AG08395 (cell line): Measurements from ENCODE around the gene C11orf54.
A peak's percentile ranks its signal among the peaks of the same experiment; 100 is the strongest.
"Not testable (repeated sequence)": the region's sequence is repeated elsewhere in the genome, so short reads cannot be mapped to it uniquely, and the experiment has no call there.

Experiments
- DNase-seq: peaks from one replicate; pipeline ENCODE4 v3.0.0; 2012; ENCODE audit warnings: mixed read lengths, low spot score

Gene C11orf54

DNA sequence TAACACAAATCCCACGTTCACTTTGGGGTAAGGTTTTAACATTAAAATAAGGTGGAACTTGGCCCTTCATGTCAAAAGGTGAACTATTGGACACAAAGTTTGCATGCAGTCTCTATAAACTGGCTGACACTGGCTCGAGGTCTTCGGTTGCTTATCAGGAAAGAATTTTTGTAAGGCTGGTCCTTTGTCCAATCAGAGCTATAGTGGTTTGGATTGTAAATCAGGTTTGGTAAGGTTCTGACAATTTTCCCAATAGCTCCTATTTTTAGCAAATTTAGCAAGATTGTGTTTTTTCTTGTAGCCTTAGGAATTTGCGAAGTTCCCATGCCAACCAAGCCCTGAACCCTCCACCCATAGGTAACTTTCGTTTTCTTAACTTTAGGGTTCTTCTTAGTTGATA is 25.0 kb downstream of the C11orf54 start:
- DNase-seq = no peak

DNA sequence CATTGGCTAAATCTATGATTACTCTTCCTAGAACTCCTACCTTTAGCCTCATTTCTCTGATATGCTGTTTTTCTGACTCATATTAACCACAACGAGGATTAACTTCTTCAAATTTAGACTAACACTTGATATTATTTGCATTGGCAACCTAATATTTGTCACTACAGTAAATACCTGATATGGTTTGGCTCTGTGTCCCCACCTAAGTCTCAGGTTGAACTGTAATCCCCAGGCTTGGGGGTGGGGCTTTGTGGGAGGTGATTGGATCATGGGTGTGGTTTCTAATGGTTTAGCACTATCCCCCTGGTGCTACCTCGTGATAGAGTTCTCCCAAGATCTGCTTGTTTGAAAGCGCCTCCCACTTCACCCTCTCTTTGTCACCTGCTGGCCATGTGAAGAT is 25.5 kb downstream of the C11orf54 start:
- no peak for DNase-seq

DNA sequence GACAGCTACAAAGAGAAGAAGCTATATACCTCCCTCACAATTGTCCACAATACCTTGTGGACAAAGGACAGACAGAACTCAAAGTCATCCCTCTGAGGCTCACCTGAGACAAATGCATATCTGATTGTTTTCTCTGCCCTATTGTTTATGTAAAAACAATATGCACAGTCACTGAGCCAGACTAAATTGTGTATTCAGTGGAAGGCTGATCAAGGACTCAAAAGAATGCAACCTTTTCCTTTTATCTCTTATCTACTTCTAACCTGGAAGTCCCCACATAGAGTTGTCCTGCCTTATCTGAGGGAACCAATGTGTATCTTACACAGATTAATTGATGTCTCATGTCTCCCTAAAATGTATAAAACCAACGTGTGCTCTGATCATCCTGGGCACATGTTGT is 28.7 kb downstream of the C11orf54 start:
- no peak for DNase-seq

DNA sequence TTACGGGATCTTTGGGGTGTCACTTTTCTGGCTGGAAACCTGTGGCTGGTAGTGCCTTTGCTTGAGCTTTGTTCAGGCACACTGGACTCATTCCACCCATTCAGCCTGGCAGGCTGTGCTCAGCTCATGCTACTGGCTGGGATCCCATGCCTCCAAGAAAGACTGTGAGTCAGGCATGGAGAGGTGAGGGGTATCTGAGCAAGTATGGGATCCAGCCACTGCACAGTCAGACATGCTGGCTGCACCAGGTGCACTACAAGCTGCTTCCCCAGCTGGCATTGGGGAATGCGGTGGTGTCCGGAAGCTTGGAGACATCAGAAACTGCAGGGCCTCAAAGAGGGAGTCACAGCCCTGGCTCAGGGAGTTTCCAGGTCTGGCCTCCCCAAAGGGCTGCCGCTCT is 30.7 kb downstream of the C11orf54 start:
- DNase-seq = no peak

DNA sequence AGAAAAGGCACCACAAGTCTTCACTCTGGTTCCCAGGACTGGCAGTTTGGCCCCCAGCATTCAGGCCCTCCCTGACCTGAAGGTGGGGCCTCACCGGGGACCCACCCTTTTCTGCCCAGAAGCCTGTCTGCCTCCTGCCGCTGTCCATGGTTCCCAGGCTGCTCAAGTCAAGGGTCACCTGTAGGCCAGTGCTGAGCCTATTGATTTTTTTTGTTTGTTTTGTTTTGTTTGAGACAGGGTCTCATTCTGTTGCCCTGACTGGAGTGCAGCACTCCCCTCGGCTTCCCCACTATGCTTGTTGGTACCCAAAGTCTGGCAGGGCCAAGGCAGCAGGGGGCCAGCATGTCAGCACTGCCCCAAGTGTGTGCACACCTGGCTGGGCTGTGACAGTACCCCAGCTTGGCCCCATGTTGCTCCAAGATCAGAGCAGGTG is 31.6 kb downstream of the C11orf54 start:
- DNase-seq = no peak

DNA sequence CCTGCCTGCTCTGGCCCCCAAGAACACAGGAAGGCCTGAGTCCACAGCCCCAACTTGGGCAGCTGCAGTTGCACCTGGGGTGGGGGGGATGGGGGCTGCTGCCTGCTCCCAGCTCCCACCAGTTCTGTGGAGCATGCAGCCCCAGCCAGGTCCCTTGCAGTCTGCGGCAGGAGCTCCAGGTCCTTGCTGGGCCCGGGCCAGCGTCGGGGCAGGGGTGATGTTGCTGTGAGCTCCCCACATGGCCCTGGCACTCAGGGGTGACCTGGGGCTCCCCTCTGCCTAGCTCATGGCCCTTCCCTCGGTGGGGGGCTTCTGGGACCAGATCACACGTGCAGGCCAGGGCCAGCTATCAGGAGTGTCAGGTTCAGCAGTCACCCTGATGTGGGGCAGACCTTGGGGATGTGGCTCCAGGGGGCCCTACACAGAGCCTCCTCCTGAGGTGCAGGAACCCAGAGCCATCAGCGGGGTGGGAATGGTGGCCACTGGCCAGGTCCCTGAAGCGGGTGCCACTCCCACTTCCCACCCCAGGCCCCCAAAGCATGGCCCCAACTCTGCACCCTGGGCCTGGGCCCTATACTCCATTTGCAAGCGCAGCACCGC is 32.2 kb downstream of the C11orf54 start:
- DNase-seq = no peak

DNA sequence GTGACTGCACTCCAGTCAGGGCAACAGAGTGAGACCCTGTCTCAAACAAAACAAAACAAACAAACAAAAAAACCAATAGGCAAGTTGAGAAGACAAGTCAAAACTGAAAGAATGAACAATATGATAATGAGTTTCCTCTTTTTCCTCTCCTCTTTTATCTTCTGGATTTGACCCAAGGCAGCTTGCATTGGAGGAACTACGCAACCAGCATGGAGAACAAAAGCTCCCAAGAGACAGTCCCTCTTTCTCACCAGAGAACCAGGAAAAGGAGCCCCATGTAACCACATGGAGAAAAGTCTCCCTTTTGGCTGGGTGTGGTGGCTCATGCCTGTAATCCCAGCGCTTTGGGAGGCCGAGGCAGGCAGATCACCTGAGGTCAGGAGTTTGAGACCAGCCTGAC is 33.1 kb downstream of the C11orf54 start:
- not testable (repeated sequence) for DNase-seq

DNA sequence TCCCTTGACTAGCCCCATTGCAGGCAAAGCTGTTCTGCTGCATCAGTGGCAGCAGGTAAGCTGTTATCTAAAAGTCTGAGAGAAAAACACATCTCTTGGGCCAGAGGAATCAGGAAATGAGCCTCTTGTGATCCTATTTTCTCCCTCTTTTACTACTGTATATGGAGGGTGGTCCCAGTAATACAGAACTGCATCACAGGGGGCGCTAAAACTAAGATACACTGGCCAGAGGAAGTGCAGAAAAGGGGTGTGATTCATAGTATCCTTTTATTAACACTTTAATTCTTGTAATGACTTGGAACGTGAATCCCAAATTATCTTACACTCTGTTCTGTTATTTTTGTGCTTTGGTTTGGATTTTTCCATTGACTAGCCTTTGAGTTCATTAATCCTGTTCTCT is 33.8 kb downstream of the C11orf54 start:
- no peak for DNase-seq

DNA sequence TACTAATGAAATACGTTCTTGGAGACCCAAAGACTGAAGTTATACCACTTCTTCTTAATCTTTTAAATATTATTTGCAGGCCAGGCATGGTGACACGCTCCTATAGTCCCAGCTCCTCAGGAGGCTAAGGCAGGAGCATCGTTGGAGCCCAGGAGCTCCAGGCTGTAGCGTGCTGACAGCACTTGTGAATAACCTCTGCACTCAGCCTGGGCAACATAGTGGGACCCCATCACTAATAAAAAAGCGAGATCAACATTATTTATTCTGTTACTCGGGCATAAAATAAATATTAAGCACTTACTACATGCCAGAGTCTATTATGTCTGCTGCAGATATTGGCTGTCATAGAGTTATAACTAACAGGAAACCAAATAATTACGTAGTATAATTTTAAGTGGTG is 41.9 kb downstream of the C11orf54 start:
- no peak for DNase-seq

DNA sequence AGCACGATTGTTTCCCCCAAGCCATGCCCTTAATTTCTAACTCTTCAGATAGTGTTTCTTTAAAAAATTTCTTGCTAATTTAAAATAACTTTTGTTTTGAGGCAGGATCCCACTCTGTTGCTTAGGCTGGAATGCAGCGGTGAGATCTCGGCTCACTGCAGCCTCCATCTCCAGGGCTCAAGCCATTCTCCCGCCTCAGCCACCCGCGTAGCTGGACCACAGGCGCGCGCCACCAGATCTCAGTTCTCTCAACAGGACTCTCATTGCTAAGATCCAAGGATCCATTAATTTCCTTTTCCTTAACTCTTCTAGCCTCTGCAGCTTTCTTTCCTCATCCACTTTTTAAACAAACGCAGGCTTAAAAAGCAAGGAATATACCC is 42.3 kb downstream of the C11orf54 start:
- no peak for DNase-seq

DNA sequence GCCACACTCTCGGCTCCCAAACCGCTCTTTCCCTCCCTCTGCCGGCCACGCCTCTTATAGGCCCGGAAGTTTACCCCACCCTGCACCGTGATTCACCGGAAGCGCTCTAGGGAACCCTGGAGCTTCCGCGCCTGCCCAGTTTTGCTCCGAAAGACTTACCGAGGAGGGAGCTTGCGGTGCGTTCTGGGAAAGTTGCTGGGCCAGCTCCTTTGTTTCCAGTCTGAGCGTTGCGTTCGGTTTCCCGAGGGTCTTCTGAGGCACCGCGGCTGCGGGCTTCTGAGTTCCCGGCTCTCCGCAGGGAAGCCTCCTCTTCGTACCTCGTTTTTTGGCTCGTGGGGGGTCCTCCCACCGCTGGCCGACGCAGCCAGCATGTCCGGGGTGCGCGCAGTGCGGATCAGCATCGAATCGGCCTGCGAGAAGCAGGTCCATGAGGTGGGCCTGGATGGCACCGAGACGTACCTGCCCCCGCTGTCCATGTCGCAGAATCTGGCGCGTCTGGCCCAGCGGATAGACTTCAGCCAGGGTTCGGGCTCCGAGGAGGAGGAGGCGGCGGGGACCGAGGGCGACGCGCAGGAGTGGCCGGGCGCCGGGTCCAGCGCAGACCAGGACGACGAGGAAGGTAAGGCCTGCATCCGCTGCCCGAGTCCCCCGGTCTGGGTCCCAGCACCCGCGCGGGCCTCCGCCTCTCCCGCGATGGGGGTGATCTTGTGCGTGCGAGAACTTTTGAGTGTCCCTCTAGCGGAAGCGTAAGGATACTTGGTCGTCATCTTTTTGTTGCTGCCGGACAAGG is 42.9 kb downstream of the C11orf54 start, which contains the start of gene MED17:
MED17 (plus strand) TSS at position 138 of the 790 bp plus-strand sequence; CDS start at position 370, 232 bp downstream.
- peak; percentile 98 for DNase-seq

DNA sequence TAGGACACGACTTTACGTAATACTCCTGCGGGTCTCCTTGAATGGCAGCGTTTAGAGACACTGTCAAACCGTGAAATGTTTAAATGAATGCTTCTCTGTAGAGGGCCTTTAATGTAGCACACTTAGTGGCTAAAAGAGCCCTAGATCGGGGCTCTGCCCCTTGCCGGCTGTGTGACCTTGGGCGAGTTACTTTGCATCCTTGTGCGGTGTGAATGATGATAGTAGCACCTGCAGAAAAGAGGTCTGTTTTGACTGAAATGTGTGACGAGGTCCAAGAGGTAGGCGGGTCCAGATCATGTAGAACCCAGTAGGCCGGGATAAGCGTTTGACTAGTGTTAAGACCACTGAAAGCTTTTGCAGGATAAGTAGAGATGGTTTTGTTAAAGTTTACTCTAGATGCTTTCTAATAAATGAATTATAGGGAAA is 43.5 kb downstream of the C11orf54 start:
- peak; percentile 4 for DNase-seq

DNA sequence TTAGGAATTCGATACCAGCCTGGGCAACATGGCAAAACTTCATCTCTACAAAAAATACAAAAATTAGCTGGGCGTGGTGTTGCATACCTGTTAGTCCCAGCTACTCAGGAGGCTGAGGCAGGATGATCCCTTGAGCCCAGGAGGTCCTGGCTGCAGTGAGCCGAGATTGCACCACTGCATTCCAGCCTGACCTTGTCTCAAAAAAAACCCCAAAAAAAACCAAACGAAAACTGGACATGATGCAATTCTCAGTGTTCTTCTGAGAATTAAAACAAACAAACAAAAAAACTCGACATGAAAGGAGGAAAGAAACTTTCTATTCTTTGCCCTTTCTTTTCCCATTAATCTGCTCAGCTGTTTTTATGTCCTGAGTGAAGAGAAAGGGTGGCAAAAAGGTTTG is 50.0 kb downstream of the C11orf54 start:
- no peak for DNase-seq

DNA sequence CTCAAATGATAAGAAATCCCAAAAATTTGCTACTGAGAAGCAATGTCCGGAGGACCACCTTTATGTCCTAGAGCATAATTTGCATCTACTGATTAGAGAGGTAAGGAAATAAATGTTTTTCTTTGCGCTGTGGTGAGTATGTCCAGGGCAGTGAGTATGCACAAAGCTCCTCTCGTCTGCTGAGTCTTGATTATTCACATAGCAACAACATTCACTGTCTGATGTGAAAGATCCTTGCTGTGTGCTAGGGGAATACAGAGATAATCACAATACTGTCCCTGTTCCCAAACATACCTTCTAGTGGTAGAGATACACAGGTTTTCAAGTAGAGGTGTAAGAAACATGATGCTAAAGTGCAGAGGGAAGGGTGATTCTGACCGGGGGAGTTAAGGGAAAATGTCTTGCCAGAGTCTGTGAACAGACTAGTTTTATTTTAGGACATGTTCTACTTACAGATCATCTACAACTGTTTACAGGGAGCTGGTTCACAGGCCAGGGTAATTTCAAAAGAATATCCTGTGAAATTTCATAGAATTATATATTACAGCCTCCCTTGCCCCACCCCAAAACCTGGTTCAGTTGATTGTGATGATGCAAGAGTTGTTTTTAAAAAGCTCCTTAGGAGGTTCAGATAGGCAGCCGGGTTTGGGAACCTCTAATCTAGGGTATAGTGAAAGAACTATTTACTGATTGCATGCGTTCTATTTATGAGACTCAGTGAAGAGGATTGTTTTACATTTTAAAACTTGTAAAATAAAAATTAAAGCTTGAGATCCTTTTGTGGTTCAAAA is 55.2 kb downstream of the C11orf54 start:
- no peak for DNase-seq

DNA sequence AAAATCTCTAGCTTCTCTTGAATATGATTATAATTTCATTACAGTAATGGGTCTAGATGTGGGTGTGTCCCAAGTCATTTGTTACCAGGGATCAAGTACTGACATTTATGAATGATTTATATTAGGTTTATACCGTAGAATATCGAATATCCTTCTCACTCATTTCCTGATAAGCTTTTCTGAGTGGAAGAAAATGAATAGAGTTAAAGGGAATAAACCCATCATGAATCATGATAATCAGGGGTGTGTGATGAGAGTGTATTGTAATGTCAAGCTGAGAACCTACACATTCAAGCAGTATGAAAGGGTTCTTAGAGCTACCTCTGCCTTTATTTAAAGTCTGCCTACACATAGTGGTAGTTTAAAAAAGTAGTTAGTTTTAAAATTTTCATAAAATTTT is 59.9 kb downstream of the C11orf54 start:
- DNase-seq = no peak

DNA sequence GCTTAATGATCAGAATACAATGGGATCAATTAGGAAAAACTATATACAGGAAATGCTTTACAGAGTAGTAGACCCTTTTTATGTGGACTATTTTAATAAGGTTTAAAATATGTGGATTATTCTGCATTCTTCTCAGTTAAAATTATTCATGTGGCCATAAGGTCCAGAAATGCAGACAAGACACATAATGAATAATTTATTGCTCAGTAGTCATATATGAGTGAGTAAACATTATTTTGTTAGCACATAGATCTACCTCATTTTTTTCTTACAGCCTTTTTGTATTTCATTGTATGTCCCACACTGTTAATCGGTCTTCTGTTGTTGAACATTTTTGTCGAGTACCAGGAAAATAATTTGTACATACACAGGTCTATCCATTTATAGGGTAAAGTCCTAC is 63.4 kb downstream of the C11orf54 start:
- DNase-seq = no peak

DNA sequence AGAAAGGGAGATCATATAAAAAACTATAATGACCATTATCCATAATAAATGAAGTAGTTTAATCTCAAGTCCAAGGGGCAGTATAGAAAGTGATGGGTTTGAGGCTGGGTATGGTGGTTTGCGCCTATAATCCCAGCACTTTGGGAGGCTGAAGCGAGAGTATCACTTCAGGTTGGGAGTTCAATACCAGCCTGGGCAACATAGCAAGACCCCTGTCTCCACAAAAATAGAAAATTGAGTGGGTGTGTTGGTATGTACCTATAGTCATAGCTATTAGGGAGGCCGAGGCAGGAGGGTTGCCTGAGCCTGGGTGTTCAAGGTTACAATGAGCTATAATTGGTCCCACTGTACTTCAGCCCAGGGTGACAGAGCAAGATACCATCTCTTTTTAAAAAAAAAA is 66.5 kb downstream of the C11orf54 start:
- DNase-seq = no peak

DNA sequence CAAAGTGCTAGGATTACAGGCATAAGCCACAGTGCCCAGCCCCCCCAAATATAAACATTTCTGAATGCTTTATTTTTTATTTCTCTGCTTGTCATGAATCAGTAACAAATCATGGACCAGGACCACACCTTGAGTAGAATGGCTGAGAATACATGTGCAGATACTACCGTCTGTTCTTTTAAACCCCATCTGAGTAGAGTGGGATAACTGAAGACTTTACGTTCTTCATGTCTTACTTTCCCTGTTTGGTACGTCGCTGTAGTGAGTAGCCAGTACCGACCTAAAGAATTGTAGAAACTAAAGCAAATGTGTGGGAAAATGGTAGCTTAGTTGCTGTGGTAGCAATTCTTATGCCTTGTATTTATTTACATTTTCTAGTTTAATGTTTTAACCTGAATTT is 72.5 kb downstream of the C11orf54 start:
- DNase-seq = no peak
